Ishikawa (cell line): ENCODE results near the gene RNF114.

Experiments
- CEBPB ChIP-seq: IDR thresholded peaks from 2 replicates; pipeline ENCODE4 v1.6.1; 2012
- CREB1 ChIP-seq: IDR thresholded peaks from 2 replicates; pipeline ENCODE4 v1.6.1; 2012; ENCODE audit warnings: low read depth
- EGR1 ChIP-seq: IDR thresholded peaks from 2 replicates; pipeline ENCODE4 v1.6.1; 2012
- EP300 ChIP-seq: IDR thresholded peaks from 2 replicates; pipeline ENCODE4 v1.6.1; 2012; ENCODE audit warnings: borderline replicate concordance
- FOXM1 ChIP-seq: IDR thresholded peaks from 2 replicates; pipeline ENCODE4 v1.6.1; 2012; ENCODE audit warnings: low read depth, borderline replicate concordance
- NFIC ChIP-seq: IDR thresholded peaks from 2 replicates; pipeline ENCODE4 v1.6.1; 2012
- RAD21 ChIP-seq: IDR thresholded peaks from 2 replicates; pipeline ENCODE4 v1.6.1; 2012; ENCODE audit warnings: low read depth
- REST ChIP-seq: IDR thresholded peaks from 2 replicates; pipeline ENCODE4 v1.6.1; 2012; ENCODE audit warnings: low read depth, mild to moderate bottlenecking
- TAF1 ChIP-seq: IDR thresholded peaks from 2 replicates; pipeline ENCODE4 v1.6.1; 2012; ENCODE audit warnings: low read depth, mild to moderate bottlenecking
- TCF12 ChIP-seq: IDR thresholded peaks from 2 replicates; pipeline ENCODE4 v1.6.1; 2012; ENCODE audit warnings: low read depth
- TEAD4 ChIP-seq: IDR thresholded peaks from 2 replicates; pipeline ENCODE4 v1.6.1; 2012
- USF1 ChIP-seq: IDR thresholded peaks from 2 replicates; pipeline ENCODE4 v1.6.1; 2012
- YY1 ChIP-seq: IDR thresholded peaks from 2 replicates; pipeline ENCODE4 v1.6.1; 2012; ENCODE audit warnings: low read depth
- ZBTB7A ChIP-seq: IDR thresholded peaks from 2 replicates; pipeline ENCODE4 v1.6.1; 2012; ENCODE audit warnings: low read depth
- TF ChIP-seq, protein P1 (sequence below): IDR thresholded peaks from 2 replicates; pipeline ENCODE4 v1.6.1; 2012

RNF114 gene

GRCh38 chr20:49942303-49942702 is 6.1 kb downstream of the RNF114 start:
- TF ChIP-seq RAD21 = no peak

- no peak for TF ChIP-seq USF1
- TF ChIP-seq CEBPB = no peak
- TF ChIP-seq, protein P1, sequence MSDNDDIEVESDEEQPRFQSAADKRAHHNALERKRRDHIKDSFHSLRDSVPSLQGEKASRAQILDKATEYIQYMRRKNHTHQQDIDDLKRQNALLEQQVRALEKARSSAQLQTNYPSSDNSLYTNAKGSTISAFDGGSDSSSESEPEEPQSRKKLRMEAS = no peak
These were observed 6.7 kb downstream of the RNF114 start for GRCh38 chr20:49942942-49943341.

DNA sequence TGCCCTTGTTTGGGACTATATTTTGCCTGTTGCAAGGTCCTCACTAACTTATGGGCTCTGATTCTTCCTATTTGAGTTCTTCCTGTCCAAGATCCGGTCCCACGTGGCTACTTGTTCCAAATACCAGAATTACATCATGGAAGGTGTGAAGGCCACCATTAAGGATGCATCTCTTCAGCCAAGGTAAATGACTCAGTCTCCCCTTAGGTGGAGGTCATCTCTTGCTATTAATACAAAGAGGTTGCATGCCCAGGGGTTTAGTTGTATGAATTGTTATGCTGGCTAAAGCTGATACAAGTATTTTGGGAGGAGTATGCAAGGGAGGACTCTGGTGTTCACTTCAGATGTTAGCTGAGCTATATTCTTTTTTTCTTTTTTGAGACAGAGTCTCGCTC is 9.1 kb downstream of the RNF114 start:
- TF ChIP-seq, protein P1 = no peak
- TF ChIP-seq EGR1 (no peak), EP300 (no peak), CREB1 (no peak), RAD21 (no peak), YY1 (no peak), REST (no peak), TCF12 (no peak), ZBTB7A (no peak)

GRCh38 chr20:49945701-49946477 is 9.7 kb downstream of the RNF114 start:
- TF ChIP-seq USF1 (no peak), ZBTB7A (no peak), CREB1 (no peak), EP300 (no peak), EGR1 (no peak), NFIC (no peak), YY1 (no peak), TEAD4 (no peak), CEBPB (no peak), TCF12 (no peak), FOXM1 (no peak), RAD21 (no peak), TAF1 (no peak), REST (no peak)
- TF ChIP-seq, protein P1 = no peak

GRCh38 chr20:49948178-49948577 is 12.0 kb downstream of the RNF114 start:
- TF ChIP-seq, protein P1 = no peak
- TF ChIP-seq ZBTB7A (no peak), EGR1 (no peak), TAF1 (no peak), RAD21 (no peak), USF1 (no peak), YY1 (no peak), TCF12 (no peak), TEAD4 (no peak), CREB1 (no peak), CEBPB (no peak), REST (no peak)
